GM11168 (cell line): ENCODE data around the gene C10orf95.

Experiments used
- in situ Hi-C: fragments of 300-500 bp; cut with MboI; formaldehyde crosslinking; loops from one replicate; pipeline ENCODE4 v1.12.0; 2022; ENCODE audit warnings: low sequenced_read_pairs; ENCODE audit not compliant: unreplicated experiment

The C10orf95 gene

GRCh38 chr10:102405108-102405571 is 46.2 kb downstream of the C10orf95 start:
- in situ Hi-C loops: no loop called here

- in situ Hi-C loops: no loop called here
Measured at GRCh38 chr10:102404361-102405107, 46.8 kb downstream of the C10orf95 start.

GRCh38 chr10:102403115-102403514 is 48.2 kb downstream of the C10orf95 start:
- in situ Hi-C loops: no loop called here

- in situ Hi-C loops: no loop called here
Measured at GRCh38 chr10:102402512-102402896, 48.8 kb downstream of the C10orf95 start.

- in situ Hi-C loops: no loop called here
Measured at GRCh38 chr10:102401735-102402511, 49.4 kb downstream of the C10orf95 start.

- in situ Hi-C loops: no loop called here
Measured at GRCh38 chr10:102401342-102401654, 50.0 kb downstream of the C10orf95 start.

- in situ Hi-C loops: no loop called here
Measured at GRCh38 chr10:102400598-102401341, 50.6 kb downstream of the C10orf95 start.

GRCh38 chr10:102400076-102400475 is 51.3 kb downstream of the C10orf95 start:
- in situ Hi-C loops: no loop called here
